HT1080 (cell line): ENCODE results near the gene MICAL3. TPM values are rescaled to one million over a fixed set of nuclear protein-coding genes. Genes with fewer than 3 reads are reported as not detected.
A peak's percentile ranks its signal among the peaks of the same experiment; 100 is the strongest.
"Not testable (repeated sequence)": the region's sequence is repeated elsewhere in the genome, so short reads cannot be mapped to it uniquely, and the experiment has no call there.

Experiments used
- DNase-seq: peaks from one replicate; pipeline ENCODE4 v3.0.0-alpha.2; 2015; ENCODE audit warnings: low read depth
- total RNA-seq: library from RNA; depleted of rRNA; stranded (reverse); fragments of >200 nt; shearing (Covaris generic); gene quantifications from 2 replicates; pipeline ENCODE4 v1.2.3, GENCODE V29; 2014

Gene MICAL3
- total RNA-seq, 1 experiment from 2014 or later: 29.2 TPM

GRCh38 chr22:18000441-18001039 lies 23.8 kb downstream of the MICAL3 start:
- no peak for DNase-seq

- DNase-seq: no peak
Measured at GRCh38 chr22:17999851-18000250, 24.5 kb downstream of the MICAL3 start.

- DNase-seq: no peak
Measured at GRCh38 chr22:17998913-17999312, 25.4 kb downstream of the MICAL3 start.

- peak; percentile 51 for DNase-seq
Measured at GRCh38 chr22:17997456-17997855, 26.9 kb downstream of the MICAL3 start.

- DNase-seq: not testable (repeated sequence)
Measured at GRCh38 chr22:17995256-17995655, 29.1 kb downstream of the MICAL3 start.

- no peak for DNase-seq
Measured at GRCh38 chr22:17994424-17995108, 29.8 kb downstream of the MICAL3 start.

- not testable (repeated sequence) for DNase-seq
Measured at GRCh38 chr22:17992976-17993375, 31.4 kb downstream of the MICAL3 start.

GRCh38 chr22:17991992-17992391 lies 32.4 kb downstream of the MICAL3 start:
- not testable (repeated sequence) for DNase-seq

- no peak for DNase-seq
Measured at GRCh38 chr22:17990942-17991341, 33.4 kb downstream of the MICAL3 start.

- peak; percentile 20 for DNase-seq
Measured at GRCh38 chr22:17990147-17990546, 34.2 kb downstream of the MICAL3 start.

- peak; percentile 16 for DNase-seq
Measured at GRCh38 chr22:17988800-17989513, 35.4 kb downstream of the MICAL3 start.

- DNase-seq: no peak
Measured at GRCh38 chr22:17985606-17986005, 38.8 kb downstream of the MICAL3 start.

- DNase-seq: not testable (repeated sequence)
Measured at GRCh38 chr22:17985071-17985470, 39.3 kb downstream of the MICAL3 start.

GRCh38 chr22:17984114-17984513 lies 40.2 kb downstream of the MICAL3 start:
- peak; percentile 39 for DNase-seq

GRCh38 chr22:17982572-17983141 lies 41.7 kb downstream of the MICAL3 start:
- no peak for DNase-seq

- DNase-seq: no peak
Measured at GRCh38 chr22:17981497-17981896, 42.9 kb downstream of the MICAL3 start.

GRCh38 chr22:17980638-17981051 lies 43.7 kb downstream of the MICAL3 start:
- no peak for DNase-seq

- DNase-seq: no peak
Measured at GRCh38 chr22:17980015-17980590, 44.3 kb downstream of the MICAL3 start.

- no peak for DNase-seq
Measured at GRCh38 chr22:17978027-17978426, 46.3 kb downstream of the MICAL3 start.

GRCh38 chr22:17977371-17977770 lies 47.0 kb downstream of the MICAL3 start:
- no peak for DNase-seq

GRCh38 chr22:17976121-17976520 lies 48.2 kb downstream of the MICAL3 start:
- no peak for DNase-seq
